OCI-LY7 (cell line): ENCODE data around the gene HMGCS1. TPM values are rescaled to one million over a fixed set of nuclear protein-coding genes. Genes with fewer than 3 reads are reported as not detected.

Source experiments
- BruUV-seq: library from RNA; stranded (reverse); fragments of 400-500 nt; replicated peaks from 2 replicates; lab custom pipeline; 2021; lab: Mats Ljungman, UMichigan
- CTCF ChIA-PET: fragments of 300-600 bp; sonication (Branson Sonifier 250); formaldehyde crosslinking; loops from one replicate; lab custom pipeline; 2022; ENCODE audit warnings: antibody characterized with exemption; ENCODE audit not compliant: unreplicated experiment; lab: Charles Lee
- POLR2A ChIA-PET: fragments of 300-600 bp; sonication (Branson Sonifier 250); formaldehyde crosslinking; loops from one replicate; lab custom pipeline; 2022; ENCODE audit warnings: antibody characterized with exemption; lab: Charles Lee
- DNase-seq: peaks from one replicate; pipeline ENCODE4 v3.0.0-alpha.2; 2015; ENCODE audit warnings: low spot score
- H2AFZ ChIP-seq: fragments of 200-600 bp; sonication (generic), shearing (Covaris generic); 2 replicates; pipeline ENCODE4 v1.6.1; 2014; ENCODE audit warnings: mild to moderate bottlenecking, antibody characterized with exemption, low read length, moderate library complexity
- H3K27ac ChIP-seq: fragments of 200-600 bp; sonication (generic); 2 replicates; pipeline ENCODE4 v1.5.1; 2014; ENCODE audit warnings: mixed run types, low read depth, mild to moderate bottlenecking, moderate library complexity, low read length, inconsistent platforms; ENCODE audit not compliant: poor library complexity, severe bottlenecking
- H3K36me3 ChIP-seq: fragments of 200-600 bp; sonication (generic); 2 replicates; pipeline ENCODE4 v1.6.1; 2014; ENCODE audit warnings: mild to moderate bottlenecking, antibody characterized with exemption, low read length, moderate library complexity, mixed read lengths; ENCODE audit not compliant: insufficient read depth
- H3K4me1 ChIP-seq: fragments of 200-600 bp; sonication (generic); 2 replicates; pipeline ENCODE4 v1.5.1; 2014; ENCODE audit warnings: mild to moderate bottlenecking, low read length; ENCODE audit not compliant: insufficient read depth, poor library complexity, severe bottlenecking
- H3K4me2 ChIP-seq: fragments of 200-600 bp; sonication (generic); 2 replicates; pipeline ENCODE4 v1.6.1; 2014; ENCODE audit warnings: mild to moderate bottlenecking, low read length
- H3K4me3 ChIP-seq: fragments of 200-600 bp; sonication (generic); 2 replicates; pipeline ENCODE4 v1.5.1; 2014; ENCODE audit warnings: mild to moderate bottlenecking, low read depth, low read length; ENCODE audit not compliant: poor library complexity, severe bottlenecking
- H3K79me2 ChIP-seq: fragments of 200-600 bp; sonication (generic); 2 replicates; pipeline ENCODE4 v1.6.1; 2016; ENCODE audit warnings: low read depth, mild to moderate bottlenecking, low read length, moderate library complexity, mixed read lengths; ENCODE audit not compliant: insufficient read depth
- H3K9me2 ChIP-seq: fragments of 200-600 bp; sonication (generic); 2 replicates; pipeline ENCODE4 v1.6.1; 2016; ENCODE audit warnings: mild to moderate bottlenecking, low read length, mixed read lengths; ENCODE audit not compliant: insufficient read depth
- H3K9me3 ChIP-seq: fragments of 200-600 bp; sonication (generic); 2 replicates; pipeline ENCODE4 v1.6.1; 2014; ENCODE audit warnings: mild to moderate bottlenecking, mixed run types, low read length, mixed read lengths
- H4K20me1 ChIP-seq: fragments of 200-600 bp; sonication (generic); 2 replicates; pipeline ENCODE4 v1.6.1; 2014; ENCODE audit warnings: mild to moderate bottlenecking, antibody characterized with exemption, low read length, moderate library complexity, mixed read lengths; ENCODE audit not compliant: insufficient read depth
- CTCF ChIP-seq: fragments of 200-600 bp; sonication (generic); conservative IDR thresholded peaks from 2 replicates; pipeline ENCODE4 v1.5.1; 2014; ENCODE audit warnings: mild to moderate bottlenecking, antibody characterized with exemption, low read length, moderate library complexity, mixed read lengths
- EZH2phosphoT487 ChIP-seq: fragments of 200-600 bp; sonication (generic); IDR thresholded peaks from 2 replicates; pipeline ENCODE4 v1.6.1; 2018; ENCODE audit warnings: low read depth, borderline replicate concordance, mild to moderate bottlenecking, mixed run types, antibody characterized with exemption, low read length, moderate library complexity, mixed read lengths
- intact Hi-C: fragments of 100-400 bp; cut with micrococcal nuclease; formaldehyde crosslinking; loops from one replicate; pipeline ENCODE4 v1.10.0; 2022; ENCODE audit not compliant: unreplicated experiment
- total RNA-seq, 2 experiments: library from RNA; depleted of rRNA in 1 of 2; stranded (reverse); fragments of >200 nt in 1 of 2; shearing (Covaris generic) in 1 of 2; gene quantifications; 2 replicates each; pipeline ENCODE4 v1.2.3, GENCODE V29; 2014 to 2022

HMGCS1 gene
- total RNA-seq, 2 experiments from 2014 or later, result 59.5 to 236 TPM

GRCh38 chr5:43242196-43242595 is 71.0 kb downstream of the HMGCS1 start:
- intact Hi-C loops, result no loop called here
- CTCF ChIA-PET, result no interaction called here
- no peaks in the 10 kb centered on the region for H3K9me3 ChIP-seq

More at GRCh38 chr5:43242196-43242595, 71.0 kb downstream of the HMGCS1 start:
- Histone ChIP-seq H3K4me1 (no peaks in the 10 kb centered on the region), H3K9me2 (no peaks in the 10 kb centered on the region), H3K27ac (no peak overlapping the region), H3K36me3 (no peaks in the 10 kb centered on the region), H3K4me3 (no peak overlapping the region), H2AFZ (no peak overlapping the region), H4K20me1 (no peaks in the 10 kb centered on the region), H3K4me2 (no peak overlapping the region), H3K79me2 (no peaks in the 10 kb centered on the region)
- DNase-seq, result no peak
- no peak for TF ChIP-seq EZH2phosphoT487
- no peak for TF ChIP-seq CTCF
- POLR2A ChIA-PET, result interaction anchor here (0.8 kb wide), 1 partner anchor 8 kb away, joined by 3 read pairs; no protein-coding TSS in a partner anchor
- no TSS peak for BruUV-seq

Other genes starting within 250 kb of the HMGCS1 start
- gene ZNF131, start 192.5 kb downstream of the HMGCS1 start, total RNA-seq (2014; rRNA removed; shearing (Covaris generic)), result 59.0 and 61.0 TPM in 2 replicates
- gene ZNF131, start 192.5 kb downstream of the HMGCS1 start, total RNA-seq (2022), result 59.4 and 62.9 TPM in 2 replicates
- 0.10 and 0.41 TPM in 2 replicates for gene NIM1K, start 121.2 kb downstream of the HMGCS1 start, total RNA-seq (2014; rRNA removed; shearing (Covaris generic))
- gene NIM1K, start 121.2 kb downstream of the HMGCS1 start, total RNA-seq (2022), result 0.68 TPM in 1 of 2 replicates, not detected in the other
- not detected in 2 replicates for gene CCL28, start 99.0 kb upstream of the HMGCS1 start, total RNA-seq (2014; rRNA removed; shearing (Covaris generic))
- not detected in 2 replicates for gene CCL28, start 99.0 kb upstream of the HMGCS1 start, total RNA-seq (2022)
- gene TMEM267, start 170.5 kb upstream of the HMGCS1 start, total RNA-seq (2014; rRNA removed; shearing (Covaris generic)), result 13.9 and 17.6 TPM in 2 replicates
- 17.8 and 22.0 TPM in 2 replicates for gene TMEM267, start 170.5 kb upstream of the HMGCS1 start, total RNA-seq (2022)
- gene C5orf34, start 201.7 kb upstream of the HMGCS1 start, total RNA-seq (2014; rRNA removed; shearing (Covaris generic)), result 25.5 and 33.9 TPM in 2 replicates
- gene C5orf34, start 201.7 kb upstream of the HMGCS1 start, total RNA-seq (2022), result 28.7 and 30.9 TPM in 2 replicates
- 52.8 and 69.2 TPM in 2 replicates for gene PAIP1, start 243.7 kb upstream of the HMGCS1 start, total RNA-seq (2014; rRNA removed; shearing (Covaris generic))
- gene PAIP1, start 243.7 kb upstream of the HMGCS1 start, total RNA-seq (2022), result 44.2 and 48.0 TPM in 2 replicates